ENCODE results near the gene ZNF205.
A peak's percentile ranks its signal among the peaks of the same experiment; 100 is the strongest.

The ZNF205 gene

GRCh38 chr16:3106205-3106928 is 6.0 kb upstream of the ZNF205 start:
- DNase-seq = peak; percentile 95

GRCh38 chr16:3112881-3113574 is 642 bp downstream of the ZNF205 start:
- no peak for DNase-seq

GRCh38 chr16:3113765-3114479 is 1.5 kb downstream of the ZNF205 start:
- no peak for DNase-seq

GRCh38 chr16:3115003-3115402 is 2.6 kb downstream of the ZNF205 start:
- DNase-seq = no peak

GRCh38 chr16:3115561-3115960 is 3.2 kb downstream of the ZNF205 start:
- DNase-seq = no peak

GRCh38 chr16:3118204-3118790 is 5.9 kb downstream of the ZNF205 start:
- DNase-seq = no peak

- DNase-seq = no peak
Observed at GRCh38 chr16:3118846-3119245, 6.5 kb downstream of the ZNF205 start.

- DNase-seq = no peak
Observed at GRCh38 chr16:3119286-3119685, 6.9 kb downstream of the ZNF205 start.

DNA sequence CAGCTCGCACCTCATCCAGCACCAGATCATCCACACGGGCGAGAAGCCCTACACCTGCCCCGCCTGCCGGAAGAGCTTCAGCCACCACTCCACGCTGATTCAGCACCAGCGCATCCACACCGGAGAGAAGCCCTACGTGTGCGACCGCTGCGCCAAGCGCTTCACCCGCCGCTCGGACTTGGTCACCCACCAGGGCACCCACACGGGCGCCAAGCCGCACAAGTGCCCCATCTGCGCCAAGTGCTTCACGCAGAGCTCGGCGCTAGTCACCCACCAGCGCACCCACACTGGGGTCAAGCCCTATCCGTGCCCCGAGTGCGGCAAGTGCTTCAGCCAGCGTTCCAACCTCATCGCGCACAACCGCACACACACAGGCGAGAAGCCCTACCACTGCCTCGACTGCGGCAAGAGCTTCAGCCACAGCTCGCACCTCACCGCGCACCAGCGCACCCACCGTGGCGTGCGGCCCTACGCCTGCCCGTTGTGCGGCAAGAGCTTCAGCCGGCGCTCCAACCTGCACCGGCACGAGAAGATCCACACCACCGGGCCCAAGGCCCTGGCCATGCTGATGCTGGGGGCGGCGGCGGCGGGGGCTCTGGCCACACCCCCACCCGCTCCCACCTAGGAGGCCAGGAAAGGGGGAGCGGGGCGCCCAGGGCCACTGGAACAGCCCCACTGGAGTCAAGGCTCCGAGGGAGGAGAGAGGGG is 7.5 kb downstream of the ZNF205 start:
- DNase-seq = no peak

GRCh38 chr16:3120435-3120834 is 8.0 kb downstream of the ZNF205 start:
- no peak for DNase-seq

GRCh38 chr16:3121851-3122467 is 9.6 kb downstream of the ZNF205 start:
- no peak for DNase-seq

- no peak for DNase-seq
Observed at GRCh38 chr16:3122926-3123570, 10.7 kb downstream of the ZNF205 start.

DNA sequence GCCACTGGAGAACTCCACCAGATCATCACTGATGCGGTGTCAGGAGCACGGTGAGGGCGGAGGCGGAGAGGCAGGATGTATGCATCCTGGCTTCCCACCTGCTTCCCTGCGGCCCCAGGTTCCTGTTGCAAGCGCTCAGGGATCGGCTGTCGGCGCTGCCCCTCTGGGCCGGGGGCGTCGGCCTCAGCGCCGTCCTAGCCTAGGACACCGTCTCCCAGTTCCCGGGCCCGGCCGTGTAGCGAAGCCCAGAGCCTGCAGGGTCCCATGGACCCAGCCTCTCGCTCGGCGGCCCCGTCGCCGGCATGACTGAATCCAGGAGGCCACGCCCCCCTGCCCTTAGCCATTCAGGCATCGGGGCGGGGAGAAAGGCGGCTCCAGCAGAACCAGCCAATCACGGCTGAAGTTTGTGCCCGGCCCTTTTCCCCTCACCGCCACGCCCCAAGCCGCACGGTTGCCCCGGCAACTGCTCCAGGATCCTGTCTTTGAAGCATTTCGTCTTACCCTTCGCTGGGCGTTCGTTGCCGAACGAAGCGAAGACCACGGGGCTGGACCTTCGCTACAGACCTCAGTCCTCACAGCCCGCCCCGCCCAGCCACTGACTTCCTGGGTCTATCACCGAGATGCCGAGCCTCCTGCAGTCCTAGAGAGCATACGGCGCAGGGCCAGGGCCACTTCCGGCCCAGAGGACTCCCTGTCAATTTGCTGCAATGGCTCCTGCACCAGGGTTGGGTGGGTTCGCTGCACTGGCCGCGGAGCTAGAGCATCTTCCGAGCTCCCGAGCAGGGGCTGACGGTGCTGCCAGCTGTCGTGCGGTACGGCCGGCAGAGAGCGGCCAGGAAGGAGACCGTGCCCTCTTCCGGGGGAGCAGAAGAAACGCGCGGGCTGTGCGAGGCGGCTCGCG is 11.8 kb downstream of the ZNF205 start:
- peak; percentile 96 for DNase-seq

GRCh38 chr16:3127745-3128144 is 15.4 kb downstream of the ZNF205 start:
- no peak for DNase-seq

DNA sequence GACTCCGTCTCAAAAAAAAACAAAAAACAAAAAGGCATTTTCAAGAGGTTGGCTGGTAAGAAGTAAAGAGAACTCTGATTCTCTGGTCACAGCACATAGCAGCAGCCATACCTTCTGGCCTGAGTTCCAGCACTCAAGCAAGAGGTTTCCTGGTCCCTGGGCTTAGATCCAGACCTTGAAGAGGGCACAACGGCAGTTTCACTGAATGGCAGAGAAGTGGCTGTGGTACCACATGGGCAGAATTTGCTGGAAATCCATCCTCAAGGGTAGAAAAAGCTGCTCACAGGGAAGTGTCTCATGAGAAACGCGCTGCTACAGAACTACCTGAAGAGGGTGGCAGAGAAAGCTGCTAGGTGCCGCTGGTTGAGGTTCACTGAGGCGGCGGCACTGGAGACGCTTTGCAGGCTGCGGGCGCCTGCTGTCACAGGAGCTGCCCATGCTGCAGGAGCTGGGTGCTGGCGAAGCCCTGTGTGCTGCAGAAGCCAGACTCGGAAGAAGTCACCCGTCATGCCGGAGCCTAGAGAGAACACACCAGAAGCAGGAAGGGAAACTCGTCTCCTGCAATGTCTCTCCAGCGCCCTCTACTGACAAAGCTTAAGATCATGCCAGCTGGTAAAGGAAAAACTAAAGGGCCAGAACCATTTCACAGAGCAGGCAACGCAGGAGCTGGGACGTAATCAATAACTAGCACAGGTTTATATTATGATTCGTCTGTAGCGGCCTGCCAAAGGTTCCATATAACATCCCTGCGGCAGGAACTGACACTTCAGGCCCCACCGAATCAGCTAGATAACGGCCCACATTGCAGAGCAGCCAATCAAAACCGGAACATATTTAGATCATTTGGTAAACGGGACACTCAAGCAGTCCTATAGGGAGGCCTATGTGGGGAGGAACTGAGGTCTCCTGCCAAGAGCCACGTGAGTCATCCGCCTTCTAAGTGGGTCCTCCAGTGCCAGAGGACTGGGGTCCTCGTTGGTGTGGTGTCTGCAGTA is 17.0 kb downstream of the ZNF205 start:
- peak; percentile 74 for DNase-seq

DNA sequence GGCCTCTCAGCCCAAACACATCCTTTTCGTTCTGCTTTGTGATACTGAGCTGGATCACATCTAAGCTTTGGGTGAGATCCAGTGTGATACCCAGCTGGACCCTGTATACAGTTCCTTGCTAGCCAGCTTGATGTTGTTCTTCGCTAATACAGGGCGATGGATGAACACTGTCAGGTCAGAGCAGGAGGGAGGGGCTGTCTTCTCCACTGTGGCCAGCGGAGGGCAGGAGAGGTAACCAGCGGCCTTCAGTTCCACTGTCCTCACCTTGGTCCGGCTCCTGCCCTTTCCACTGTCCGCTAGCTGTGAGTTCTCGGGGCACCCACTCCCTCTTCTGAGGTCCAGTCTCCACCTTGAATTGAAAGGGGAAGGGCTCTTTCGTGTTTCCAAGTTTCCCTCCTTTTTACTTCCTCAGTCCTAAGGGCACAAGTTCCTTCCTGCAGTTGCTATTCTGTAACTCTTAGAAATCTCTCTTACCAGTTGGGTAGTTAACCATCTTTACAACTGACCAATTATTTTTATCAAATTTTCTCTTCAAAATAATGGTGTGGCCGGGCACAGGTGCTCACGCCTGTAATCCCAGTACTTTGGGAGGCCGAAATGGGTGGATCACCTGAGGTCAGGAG is 19.5 kb downstream of the ZNF205 start:
- DNase-seq = peak; percentile 41

DNA sequence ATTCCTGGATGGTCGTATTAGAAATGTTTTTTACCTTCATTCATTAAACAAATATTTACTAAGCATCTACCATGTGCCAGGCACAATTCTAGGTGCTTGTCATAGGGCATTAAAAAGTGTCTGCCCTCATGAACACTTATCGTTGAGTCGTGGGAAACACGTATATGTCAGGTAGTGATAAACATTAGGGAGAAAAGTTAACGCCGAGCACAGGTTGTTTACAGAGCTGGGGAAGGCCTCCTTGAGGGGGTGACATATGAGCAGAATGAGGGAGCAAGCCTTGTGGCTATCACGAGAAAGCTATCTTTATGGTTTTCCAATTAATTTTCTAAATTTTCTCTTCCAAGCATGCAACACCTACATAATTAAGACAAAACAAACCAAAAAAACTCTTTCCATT is 21.5 kb downstream of the ZNF205 start:
- no peak for DNase-seq

DNA sequence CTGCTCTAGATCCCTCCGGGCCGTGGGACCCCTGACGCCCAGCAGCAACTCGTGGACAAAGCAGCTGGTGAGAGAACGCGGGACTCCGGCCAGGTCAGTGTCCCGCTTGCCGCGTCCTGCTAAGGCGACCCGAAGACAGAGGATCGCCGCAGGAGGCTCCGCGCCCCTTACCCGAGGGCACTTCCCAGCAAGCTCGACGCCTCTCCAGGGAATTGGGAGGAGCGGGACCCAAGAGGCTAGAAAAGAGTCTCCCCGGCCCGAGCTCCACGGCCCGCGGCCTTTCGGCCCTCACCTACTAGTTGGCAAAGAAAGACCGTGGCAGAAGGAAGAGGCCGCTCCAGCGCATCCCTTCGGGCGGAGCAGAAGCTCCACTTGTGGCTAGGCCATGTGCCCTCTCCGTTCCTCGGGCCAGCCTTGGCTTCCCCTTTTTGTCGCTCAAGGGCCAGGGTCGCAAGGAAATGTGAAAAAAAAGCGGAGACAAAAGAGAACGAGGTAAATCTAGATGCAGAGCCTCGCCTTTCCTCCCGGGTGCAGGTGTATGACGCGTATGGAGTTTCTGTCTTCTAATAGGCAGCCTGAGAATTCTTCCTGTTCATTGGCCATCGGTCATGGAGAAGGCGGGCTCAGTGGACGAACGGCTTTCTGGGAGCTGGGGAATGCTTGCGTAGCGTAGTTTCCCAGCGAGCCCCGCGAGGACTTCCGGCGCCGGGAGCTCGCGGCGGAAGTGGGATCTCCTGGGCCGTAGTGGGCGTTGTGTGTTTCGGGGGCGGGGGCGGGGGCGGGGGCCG is 22.1 kb downstream of the ZNF205 start, which contains the start of gene ZNF213:
Gene ZNF213, plus strand, starts transcription at position 692 of the 788 bp plus-strand sequence. CDS start 2,252 bp downstream, outside the sequence.
- peak; percentile 95 for DNase-seq
